SK-N-SH (cell line): Measurements from ENCODE around the gene SAE1.

Experiments
- POLR2AphosphoS5 ChIP-seq: IDR thresholded peaks from 2 replicates; pipeline ENCODE4 v1.6.1; 2012; ENCODE audit warnings: low read depth, low read length
- TAF1 ChIP-seq: IDR thresholded peaks from 2 replicates; pipeline ENCODE4 v1.6.1; 2012; ENCODE audit warnings: low read depth, mild to moderate bottlenecking, low read length, moderate library complexity, borderline replicate concordance

DNA sequence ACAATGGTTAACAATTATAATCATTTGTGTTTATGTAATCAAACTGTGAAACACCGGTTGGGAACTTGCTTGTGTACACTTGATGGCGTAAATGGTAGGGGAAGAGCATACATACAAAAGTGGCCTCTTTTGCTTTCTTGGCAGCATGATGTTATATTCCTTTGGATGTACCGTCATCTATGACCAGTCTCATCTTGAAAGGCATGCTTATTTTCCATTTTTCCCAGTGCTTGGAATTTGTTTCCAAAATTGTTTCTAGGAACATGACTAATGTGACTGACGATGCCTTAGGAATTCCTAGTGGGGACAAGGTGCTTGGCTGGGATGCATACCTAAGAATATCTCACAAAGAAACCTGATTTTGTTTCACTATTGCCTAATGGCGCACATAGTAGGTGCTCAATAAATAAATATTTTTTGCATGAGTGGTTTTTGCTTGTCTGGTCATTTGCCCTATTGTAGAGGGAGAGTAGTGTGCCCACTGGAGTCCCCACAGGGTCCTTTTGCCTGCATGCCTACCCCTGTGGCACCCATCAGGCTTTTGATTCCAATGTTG is 45.5 kb downstream of the SAE1 start:
- TF ChIP-seq POLR2AphosphoS5 (no peak), TAF1 (no peak)
